Stimulated activated CD4-positive, alpha-beta T cell treated with anti-CD3 and anti-CD28 coated beads, Interleukin-4, amount 100 ng/mL, for 24 hours (primary cell): ENCODE measurements around the gene ARPC1B.

Experiments
- DNase-seq: peaks from one replicate; pipeline ENCODE4 v3.0.0-alpha.2; 2020

Gene ARPC1B

DNA sequence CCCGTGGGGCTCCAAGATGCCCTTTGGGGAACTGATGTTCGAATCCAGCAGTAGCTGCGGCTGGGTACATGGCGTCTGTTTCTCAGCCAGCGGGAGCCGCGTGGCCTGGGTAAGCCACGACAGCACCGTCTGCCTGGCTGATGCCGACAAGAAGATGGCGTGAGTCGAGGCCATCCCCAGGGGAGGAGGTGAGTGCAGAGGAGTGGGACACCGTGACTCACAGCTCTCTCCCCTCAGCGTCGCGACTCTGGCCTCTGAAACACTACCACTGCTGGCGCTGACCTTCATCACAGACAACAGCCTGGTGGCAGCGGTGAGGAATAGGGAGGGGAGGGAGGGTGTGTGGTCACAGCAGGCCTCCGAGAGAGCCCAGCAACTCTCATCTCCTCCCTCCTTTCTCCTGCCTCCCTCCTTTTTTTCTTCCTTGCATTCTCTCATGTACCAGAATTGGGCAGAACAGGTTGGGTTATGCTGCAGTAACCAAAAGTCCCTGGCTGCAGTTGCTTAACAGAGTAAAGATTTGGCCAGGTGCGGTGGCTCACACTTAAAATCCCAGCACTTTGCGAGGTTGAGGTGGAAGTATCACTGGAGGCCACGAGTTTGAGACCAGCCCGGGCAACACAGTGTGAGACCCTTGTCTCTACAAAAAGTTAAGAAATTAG is 16.5 kb downstream of the ARPC1B start:
- no peak for DNase-seq

DNA sequence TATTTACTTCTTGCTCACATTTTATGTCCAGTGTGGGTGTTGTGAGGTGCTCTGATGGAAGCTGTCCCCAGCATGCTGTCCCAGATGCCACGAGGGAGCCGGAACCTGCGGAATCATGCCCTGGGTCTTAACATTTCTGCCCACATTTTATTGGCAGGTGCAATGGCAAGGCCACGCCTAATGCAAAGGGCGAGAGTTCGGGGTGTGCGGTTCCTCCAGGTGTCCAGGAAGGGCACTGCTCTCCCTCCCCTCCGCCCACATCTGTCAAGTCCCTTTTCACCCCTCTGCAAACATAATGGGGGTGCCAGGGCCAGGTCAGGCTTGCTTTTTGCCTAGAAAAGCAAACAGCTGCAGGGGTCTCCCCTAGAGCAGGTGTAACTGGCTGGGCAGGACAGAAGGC is 17.5 kb downstream of the ARPC1B start:
- no peak for DNase-seq

DNA sequence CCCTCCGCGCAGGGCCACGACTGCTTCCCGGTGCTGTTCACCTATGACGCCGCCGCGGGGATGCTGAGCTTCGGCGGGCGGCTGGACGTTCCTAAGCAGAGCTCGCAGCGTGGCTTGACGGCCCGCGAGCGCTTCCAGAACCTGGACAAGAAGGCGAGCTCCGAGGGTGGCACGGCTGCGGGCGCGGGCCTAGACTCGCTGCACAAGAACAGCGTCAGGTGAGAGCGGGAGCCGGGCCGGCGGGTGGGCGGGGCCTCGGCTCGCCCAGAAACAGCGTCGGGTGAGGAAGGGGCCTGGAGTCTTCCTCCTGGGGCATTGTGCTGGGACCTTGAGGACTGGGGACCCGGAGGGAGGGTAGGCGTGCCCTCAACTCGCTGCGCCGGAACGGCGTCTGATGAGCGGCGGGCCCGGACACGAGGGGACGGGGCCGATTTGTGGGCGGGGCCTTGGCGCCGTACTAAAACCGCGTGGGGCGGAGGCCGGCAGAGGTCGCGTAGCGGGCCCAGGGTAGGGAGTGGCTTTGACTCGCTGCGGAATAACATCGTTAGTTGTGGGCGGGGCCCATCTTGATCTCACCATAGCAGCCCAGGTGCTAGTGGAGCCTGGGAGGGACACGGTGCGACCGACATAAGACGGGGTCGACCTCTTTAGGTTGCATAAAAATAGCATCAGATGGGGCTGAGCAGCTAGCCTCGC is 18.3 kb downstream of the ARPC1B start:
- DNase-seq = peak; percentile 80

DNA sequence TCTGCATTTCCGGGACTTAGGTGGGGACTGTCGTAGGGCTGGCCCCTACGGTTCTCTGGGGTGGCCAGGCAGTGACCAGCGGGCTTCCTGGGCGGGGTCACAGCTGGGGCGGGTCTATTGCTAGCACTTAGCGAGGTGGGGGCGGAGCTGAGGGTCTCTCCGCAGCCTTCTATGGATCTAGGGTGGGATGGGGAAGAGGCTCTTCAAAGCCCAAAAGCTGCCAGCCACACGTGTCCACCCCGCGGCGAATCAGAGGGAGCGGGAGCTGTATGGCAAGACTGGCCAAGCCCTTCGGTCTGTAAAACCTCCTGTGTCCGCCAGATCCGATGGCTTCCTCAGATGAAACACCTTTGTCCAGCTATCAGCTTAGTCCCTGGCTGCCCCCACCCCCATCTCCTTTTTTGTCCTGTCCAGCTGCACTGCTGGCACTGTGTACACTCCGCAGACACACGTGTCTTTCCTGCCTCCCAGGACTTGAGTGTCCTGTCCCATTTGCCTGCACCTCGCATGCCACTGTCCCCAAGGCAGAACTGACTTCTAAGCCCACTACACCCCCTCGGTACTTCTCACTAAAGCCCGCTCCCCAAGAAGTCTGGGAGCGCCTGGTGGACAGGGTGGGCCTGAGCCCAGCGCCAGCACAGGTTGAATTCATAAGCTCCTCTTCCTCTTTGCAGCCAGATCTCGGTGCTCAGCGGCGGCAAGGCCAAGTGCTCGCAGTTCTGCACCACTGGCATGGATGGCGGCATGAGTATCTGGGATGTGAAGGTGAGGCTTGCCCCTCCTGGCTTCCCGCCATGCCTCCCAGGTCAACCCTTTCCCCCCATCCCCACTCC is 19.0 kb downstream of the ARPC1B start:
- DNase-seq = no peak

DNA sequence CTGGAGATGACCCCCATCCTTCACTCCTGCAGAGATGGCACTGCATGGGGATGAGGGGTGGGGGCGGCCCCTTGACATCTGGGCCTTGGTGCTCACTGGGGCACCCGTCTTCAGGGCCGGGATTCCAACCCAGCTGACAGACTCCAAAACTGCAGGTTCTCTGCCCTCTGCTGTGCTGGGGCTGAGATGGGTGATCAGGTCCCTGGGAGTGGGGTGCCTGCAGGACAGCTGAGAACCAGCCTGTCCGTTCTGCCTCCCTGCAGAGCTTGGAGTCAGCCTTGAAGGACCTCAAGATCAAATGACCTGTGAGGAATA is 19.6 kb downstream of the ARPC1B start:
- no peak for DNase-seq

DNA sequence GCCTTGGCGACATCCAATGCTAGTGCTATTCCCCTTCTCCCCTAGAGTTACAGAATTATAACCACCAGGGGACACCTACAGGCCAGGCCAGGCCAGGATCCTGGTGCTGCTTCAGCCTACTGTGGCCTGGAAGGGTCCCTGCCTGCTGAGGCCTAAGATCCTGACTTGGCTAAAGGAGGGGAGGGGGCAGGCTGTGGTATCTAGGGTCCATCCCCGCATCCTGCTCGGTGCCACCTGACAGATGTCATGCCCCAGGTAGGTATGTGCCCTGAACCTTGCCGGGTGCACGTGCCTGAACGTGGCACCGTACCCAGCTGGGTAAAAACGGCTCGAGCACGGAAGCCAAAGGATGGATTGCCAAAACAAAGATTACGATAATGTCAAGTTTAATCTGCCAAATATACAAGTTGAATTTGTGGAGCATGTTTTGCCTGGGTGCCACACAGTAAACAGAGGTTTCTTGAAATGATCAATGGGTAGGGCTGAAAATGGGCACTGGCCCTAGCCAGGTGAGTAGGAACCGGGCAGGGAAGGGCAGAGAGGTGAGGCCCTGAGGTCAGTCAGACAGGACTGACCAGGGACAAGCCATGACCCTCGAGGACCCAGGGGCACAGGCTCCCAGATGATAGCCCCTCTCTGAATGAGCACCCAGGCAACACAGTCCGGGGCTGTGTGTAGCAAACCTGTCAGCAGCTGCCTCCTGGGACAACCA is 21.2 kb downstream of the ARPC1B start:
- no peak for DNase-seq

DNA sequence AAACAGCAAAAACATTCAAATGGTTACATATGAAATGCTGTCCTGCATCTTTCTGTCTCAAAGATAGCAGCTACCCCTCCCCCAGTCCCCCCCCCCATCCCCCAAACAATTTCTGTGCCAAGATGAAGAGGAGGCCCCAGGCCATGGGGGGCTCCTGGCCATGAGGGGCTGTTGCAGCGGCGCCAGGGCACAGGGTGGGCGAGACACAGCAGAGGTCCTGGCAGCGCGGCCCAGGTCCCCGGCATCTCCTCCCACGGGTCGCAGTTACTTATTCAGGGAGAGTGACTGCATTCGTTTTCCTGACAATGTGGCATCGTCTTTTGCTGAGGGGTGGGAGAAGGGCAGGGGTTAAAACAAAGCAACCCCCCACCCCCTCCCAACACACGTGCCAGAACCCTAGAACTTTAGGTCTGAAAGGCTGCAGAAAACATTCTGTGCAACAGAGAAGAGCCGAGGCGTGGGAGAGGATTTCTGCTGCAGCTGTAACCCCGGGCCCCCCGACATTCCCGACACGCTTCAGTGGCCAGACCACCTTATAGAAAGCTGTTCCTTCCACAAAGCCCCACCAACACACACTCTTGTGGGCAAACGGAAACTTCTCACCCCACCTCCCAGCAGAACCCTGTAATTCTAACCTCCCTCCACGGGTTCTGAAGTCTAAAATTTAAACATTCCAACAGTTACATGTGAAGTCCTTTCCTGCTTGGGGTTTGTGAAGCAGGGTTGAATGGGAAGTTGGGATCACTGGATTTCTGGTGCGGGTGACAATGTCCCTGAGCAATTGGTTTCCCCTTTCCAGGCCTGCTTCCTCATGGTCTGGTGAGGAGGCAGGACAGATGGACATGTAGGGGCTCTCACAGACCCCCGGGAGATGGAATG is 22.1 kb downstream of the ARPC1B start:
- no peak for DNase-seq

DNA sequence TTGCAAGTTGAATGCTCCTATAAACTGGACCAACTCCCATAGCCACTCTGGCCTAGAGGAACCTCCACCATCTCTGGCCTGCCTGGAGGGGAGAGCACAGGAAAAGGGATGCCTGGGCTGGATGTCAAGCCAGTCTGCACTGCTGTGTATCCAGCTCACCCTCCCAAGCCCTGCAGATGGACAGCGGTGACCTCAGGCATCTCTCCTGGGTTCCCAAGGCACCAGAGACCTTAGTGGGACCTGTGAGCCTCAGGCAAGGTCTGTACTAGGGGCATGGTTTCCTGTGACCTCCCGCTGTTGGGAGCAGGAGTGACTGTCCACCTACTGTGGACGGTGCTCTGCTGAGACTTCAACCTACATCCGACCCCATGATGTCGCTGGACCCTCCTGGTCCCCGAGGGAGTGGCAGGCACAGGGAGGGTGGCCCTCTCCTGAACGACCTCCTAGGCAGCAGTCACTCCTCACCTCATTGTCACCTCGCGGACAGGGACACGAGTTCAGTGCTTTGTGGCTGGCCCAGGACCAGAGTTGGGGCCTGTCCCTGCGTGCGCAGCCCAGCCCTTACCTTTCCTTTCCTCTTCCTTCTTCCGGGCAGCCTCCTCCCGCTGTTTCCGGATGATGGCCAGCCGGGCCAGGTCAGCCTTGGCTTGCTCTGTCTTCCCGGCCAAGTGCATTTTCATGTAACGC is 22.9 kb downstream of the ARPC1B start:
- DNase-seq = no peak

DNA sequence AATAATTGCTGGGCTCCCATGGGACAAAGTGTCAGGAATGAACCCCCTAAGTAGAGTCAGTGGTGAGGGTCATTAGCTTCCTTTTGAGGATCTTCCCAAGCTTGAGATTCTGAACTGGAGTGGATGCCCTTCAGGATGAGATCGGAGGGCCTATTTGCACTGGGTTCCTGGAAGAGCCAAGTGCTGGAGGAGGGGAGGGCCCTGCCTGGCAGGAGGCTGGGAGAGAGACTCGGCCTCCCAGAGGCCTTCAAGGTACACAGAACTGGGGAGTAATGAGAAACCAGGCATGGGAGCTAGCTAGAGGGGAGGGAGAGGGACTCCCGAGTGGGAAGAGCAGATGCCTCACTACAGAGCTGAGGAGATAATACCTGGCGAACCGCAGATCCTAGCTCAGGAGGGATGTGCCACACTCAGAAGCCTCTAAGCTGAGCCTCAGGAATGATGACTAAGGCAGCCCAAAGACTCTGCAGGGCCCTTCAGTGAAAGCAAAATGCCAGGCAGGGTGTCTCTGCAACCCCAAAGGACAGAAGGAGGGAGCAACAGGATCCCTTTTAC is 24.4 kb downstream of the ARPC1B start:
- no peak for DNase-seq

DNA sequence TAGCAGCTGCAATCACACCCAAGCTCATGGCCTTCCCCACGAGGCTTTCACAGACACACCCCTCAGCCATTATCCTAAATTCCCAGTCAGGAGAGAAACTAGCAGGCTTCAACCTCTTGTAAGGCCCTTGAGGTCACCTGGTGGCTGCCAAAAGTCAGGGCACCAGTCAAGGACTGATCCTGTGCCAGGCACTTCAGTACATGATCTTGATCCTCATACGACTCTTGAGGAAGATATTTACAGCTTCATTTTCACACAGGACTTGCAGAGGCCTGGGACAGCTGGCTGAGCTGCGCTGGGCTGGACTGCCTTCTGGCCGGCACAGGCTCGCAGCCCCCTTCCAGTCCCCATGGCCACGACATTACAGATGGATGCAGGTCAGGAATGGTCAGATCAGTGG is 25.1 kb downstream of the ARPC1B start:
- no peak for DNase-seq

DNA sequence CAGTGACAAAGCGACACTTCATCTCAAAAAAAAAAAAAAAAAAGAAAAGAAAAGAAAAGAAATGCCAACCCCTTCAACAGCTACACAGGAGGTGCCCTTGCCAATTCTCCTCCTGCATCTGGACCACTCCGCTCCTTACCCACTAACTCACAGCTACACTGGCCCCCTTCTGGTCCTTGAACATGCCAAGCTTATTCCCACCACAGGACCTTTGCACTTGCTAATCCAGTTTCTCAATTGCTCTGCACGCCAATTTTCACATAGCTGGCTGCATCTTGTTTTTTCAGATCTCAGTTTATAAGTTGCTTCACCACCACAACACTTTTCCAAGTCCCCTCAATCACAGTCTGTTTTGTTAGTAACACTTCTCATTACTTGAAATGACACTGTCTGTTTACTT is 28.3 kb downstream of the ARPC1B start:
- no peak for DNase-seq

DNA sequence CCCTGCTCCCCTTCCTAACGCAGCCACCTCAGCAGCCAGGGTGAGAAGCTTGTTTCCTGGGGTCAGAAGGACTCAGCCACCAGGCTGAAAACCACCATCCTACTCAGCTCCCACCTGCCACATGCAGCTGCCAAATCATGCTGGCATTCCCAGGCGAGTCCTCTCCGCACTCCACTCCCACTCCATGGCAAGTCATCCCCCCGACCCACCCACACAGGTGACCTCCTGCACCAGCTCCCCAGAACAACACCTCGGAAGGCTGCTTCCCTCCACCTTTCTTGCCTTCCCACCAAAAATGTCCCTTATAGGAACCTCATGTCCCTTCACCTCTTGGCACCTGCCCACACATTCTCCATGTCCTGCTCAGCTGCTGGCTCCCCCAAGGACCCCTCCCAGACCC is 29.2 kb downstream of the ARPC1B start:
- no peak for DNase-seq

DNA sequence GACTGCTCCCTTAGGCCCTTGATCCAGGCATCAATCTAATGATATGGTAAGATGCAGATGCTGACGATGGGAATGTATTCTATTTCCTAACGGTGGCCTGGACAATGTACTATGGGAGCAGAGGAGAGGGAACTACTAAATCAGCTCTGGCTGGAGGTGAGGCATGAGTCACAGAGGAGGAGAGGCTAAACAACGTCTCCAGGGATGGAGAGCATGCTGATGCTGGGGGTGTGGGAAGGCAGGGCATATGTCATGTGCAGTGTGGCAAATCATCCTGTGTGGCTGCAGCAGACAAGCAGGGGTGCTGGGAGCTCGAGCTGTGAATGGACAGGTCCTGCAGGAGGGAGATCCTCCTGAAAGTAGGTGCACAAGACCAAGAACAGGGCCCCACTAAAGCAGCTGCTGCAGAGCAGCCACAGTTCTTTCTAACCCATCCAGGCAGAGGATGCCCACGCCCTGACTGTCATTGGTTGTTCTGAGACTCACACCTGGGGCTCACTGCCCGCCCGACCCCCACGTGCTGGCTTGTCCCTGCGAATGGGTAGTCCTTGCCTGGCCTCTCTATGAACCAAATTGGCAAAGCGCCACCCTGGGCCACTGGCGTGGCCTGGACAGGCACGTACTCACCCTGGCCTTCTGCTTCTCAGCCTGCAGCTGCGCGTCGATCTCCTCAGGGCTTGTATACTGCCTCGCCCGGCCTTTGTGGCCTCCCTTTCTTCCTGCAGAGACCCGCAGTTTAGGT is 29.9 kb downstream of the ARPC1B start:
- DNase-seq = no peak

DNA sequence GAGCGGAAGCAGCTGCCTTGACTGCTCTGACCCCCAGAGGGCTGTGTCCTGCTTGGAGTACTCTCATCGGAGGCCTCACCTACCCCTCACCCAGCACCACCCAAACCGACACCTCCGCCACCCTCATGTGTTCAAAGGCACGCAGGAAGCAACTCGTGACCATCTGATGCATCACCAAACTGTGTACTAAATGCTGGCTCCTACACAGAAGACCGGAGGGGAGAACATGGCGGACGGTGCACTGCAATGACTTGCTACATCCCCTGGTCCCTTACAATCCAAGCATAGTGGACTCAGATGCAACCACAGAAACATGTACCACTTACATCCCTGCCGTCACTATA is 30.4 kb downstream of the ARPC1B start:
- no peak for DNase-seq

DNA sequence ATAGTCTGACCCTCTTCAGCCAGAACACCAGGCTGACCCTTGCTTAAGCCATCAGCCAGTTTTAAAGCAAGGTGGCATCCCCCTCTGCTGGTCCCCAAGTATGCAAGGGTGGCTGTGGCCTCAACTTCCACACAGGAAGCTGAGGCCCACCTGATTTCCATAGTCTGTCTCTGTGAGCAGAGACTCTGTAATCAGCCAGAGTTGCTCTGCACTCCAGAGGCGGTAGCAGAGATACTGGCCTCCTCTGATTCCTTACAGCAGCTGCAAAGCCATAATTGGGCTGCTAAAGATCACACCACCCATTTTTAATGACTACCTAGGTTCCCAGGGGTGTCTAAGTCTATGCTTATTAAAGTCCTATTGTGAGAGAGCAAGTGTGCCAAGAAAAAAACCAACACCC is 32.0 kb downstream of the ARPC1B start:
- DNase-seq = no peak

DNA sequence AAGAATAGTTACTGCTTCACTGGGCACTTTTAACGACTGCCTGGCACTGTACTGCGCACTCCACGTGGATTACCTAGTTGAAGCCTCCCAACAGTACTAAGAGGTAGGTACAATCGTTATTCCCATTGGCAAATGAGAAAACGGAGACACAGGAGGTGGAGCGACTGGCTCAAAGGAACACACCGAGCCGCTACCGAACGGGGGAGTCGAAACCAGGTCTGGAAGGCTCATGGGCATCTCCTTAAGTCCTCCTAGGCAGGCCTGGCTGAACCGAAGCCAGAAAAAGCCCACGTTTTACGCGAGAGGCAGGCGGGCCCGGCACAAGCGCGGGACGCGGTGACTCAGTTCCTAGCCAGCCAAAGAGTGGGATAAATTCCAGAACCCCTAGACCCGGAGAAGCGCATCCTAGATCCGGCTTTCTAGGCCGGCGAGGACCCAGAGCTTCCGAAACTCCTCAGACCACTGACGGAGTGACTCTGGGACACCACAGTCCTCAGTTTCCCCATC is 33.4 kb downstream of the ARPC1B start:
- DNase-seq = peak; percentile 51

DNA sequence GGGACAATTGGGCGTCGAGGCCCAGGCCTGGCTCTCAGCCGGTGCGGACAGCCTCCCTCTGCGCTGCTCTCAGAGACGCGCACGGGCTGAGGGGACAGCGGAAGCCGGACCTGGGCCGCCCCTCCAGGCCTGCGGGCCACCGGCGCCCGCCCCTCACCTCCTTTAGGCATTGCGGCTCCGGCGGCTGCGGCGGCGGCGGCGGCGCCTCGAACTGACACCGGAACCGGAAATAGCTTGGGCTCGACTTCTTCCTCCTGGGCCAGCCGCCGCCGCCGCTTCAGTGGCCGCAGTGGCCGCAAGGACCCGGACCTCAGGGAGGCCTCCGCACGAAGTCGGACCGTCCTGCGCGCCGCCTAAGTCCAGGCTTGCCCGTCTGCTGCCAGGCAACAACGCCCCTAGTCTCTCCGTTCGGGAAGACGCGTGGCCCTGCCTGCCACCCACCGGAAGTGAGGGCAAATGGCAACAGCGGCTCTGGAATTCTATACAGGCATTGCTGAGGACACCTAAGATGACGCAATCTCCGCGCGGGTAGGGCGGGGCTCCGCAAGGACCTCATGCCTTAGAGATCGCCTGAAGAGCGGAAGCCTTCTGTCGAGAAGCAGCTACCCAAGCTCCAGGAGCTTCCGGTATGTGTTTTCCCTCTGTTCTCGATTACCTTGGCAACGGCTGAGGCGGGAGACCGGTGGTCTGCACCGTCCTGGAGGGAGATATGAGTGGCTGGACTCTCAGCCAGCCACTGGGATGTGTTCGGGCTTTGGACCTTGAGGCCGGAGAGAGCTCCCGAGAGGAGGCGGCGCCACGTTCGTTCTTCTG is 34.1 kb downstream of the ARPC1B start, which contains the start of the genes BUD31 and PDAP1:
Gene BUD31 (plus strand): TSS at position 591 of the 813 bp plus-strand sequence. CDS start 2,124 bp downstream, outside the sequence.
Gene PDAP1 (minus strand): TSS at position 219 of the 813 bp plus-strand sequence. CDS start 49 bp downstream, at position 170.
- DNase-seq = peak; percentile 93

DNA sequence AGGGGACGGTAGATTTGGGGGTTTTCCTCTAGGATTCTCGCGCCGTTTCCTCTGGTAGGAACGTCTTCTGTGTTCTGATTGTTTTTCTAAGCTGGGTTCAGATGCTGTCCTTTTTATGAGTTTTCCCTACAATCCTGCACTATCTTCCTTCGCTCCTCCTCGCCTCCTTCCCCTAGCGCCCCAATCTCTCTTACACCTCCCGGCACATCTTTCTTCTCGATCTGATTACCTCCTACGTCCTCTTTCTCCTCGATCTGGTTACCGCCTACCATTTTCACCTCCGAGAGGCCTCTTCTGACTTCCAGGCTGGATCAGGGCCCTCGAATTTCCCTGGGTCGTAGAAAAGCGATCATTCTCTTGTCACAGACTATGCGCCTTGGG is 34.7 kb downstream of the ARPC1B start:
- DNase-seq = peak; percentile 22

DNA sequence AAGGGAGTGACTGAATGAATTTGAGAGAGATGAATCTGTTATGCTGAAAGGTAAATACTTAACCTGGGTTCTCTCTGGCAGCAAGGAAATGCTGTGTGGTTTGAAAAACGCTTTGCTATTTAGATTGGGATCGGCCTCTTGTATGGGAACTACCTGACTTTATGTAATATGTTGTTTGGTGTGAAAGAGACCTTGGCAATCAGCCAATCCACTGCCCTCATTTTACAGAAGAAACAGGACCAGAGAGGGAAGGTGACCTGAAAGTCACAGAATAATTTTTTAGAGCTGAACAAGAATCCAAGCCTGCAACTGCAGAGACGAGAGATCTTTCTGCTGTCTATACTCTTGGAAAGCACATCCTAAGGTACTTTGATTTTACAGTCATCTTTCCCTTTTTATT is 35.3 kb downstream of the ARPC1B start:
- no peak for DNase-seq

DNA sequence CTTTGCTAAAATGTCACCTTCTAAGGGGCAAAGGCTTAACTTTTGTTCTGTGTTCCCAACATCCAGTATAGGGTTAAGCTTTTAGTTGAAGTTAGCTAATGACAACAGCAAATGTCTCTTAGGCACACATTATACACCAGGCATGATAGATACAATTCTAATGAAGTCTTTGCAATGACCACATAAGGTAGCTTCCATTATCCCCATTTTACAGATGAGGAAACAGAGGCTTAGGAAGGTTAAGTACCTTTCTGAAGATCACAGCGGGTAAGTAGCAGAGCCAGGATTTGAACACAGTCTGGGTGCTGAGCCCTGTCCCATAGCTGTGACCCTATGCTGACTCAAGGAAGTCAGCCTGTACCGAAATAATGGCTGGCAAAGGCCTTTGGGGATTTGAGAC is 36.1 kb downstream of the ARPC1B start:
- no peak for DNase-seq
